K562 (cell line): ENCODE data around the gene CNNM4. TPM values are rescaled to one million over a fixed set of nuclear protein-coding genes. Genes with fewer than 3 reads are reported as not detected.
A peak's percentile ranks its signal among the peaks of the same experiment; 100 is the strongest.

Experiments
- CCAR2 ChIP-seq: fragments of 200-400 bp; formaldehyde crosslinking; IDR thresholded peaks from 2 replicates; pipeline ENCODE4 v1.6.1; 2017; ENCODE audit warnings: mild to moderate bottlenecking, low read depth, low read length
- CUX1 ChIP-seq: fragments of 200-800 bp; sonication (Bioruptor generic); IDR thresholded peaks from 2 replicates; pipeline ENCODE4 v1.6.1; 2016; ENCODE audit warnings: missing genetic modification characterization, missing compliant biosample characterization
- FIP1L1 ChIP-seq: fragments of 200-400 bp; formaldehyde crosslinking; IDR thresholded peaks from 2 replicates; pipeline ENCODE4 v1.6.1; 2018; ENCODE audit warnings: mild to moderate bottlenecking, low read depth, low read length; ENCODE audit not compliant: poor library complexity, severe bottlenecking
- FOXM1 ChIP-seq, 2 experiments: fragments of 450-650 bp in 1 of 2; sonication (generic) in 1 of 2; formaldehyde crosslinking in 1 of 2; IDR thresholded peaks; 2 replicates each; pipeline versions ENCODE4 v1.6.1 to v1.9.0; 2017 to 2022; ENCODE audit warnings: low read depth in 2 of 2, mild to moderate bottlenecking in 2 of 2, missing genetic modification reagents in 1 of 2, moderate library complexity in 1 of 2
- FUS ChIP-seq: fragments of 200-400 bp; formaldehyde crosslinking; optimal IDR thresholded peaks from 2 replicates; pipeline ENCODE3; 2017; ENCODE audit warnings: low read depth, low read length
- KAT8 ChIP-seq: fragments of 450-650 bp; IDR thresholded peaks from 2 replicates; pipeline ENCODE4 v1.6.1; 2016; ENCODE audit warnings: low read depth, mild to moderate bottlenecking
- KLF1 ChIP-seq: fragments of 450-650 bp; IDR thresholded peaks from 2 replicates; pipeline ENCODE4 v1.6.1; 2016; ENCODE audit warnings: missing genetic modification characterization, missing compliant biosample characterization
- KLF16 ChIP-seq: IDR thresholded peaks from 2 replicates; pipeline ENCODE4 v1.6.1; 2016; ENCODE audit warnings: antibody characterized with exemption
- OTX1 ChIP-seq: fragments of 450-650 bp; formaldehyde crosslinking; IDR thresholded peaks from 2 replicates; pipeline ENCODE4 v1.4.0; 2022; ENCODE audit warnings: mild to moderate bottlenecking
- SETDB1 ChIP-seq: IDR thresholded peaks from one replicate; pipeline ENCODE4 v1.6.1; 2012; ENCODE audit warnings: low read length, control low read depth, inconsistent platforms
- SLC30A9 ChIP-seq: fragments of 250-450 bp; sonication (Bioruptor Pico); IDR thresholded peaks from 2 replicates; pipeline ENCODE4 v1.8.0; 2022; ENCODE audit warnings: mild to moderate bottlenecking, moderate library complexity
- SRSF9 ChIP-seq: fragments of 200-400 bp; formaldehyde crosslinking; IDR thresholded peaks from 2 replicates; pipeline ENCODE4 v1.6.1; 2017; ENCODE audit warnings: low read depth, low read length, borderline replicate concordance
- TEAD2 ChIP-seq: fragments of 450-650 bp; IDR thresholded peaks from 2 replicates; pipeline ENCODE4 v1.6.1; 2016; ENCODE audit warnings: missing genetic modification characterization, control low read depth, missing compliant biosample characterization
- ZNF12 ChIP-seq: sonication (generic); formaldehyde crosslinking; IDR thresholded peaks from 2 replicates; pipeline ENCODE4 v1.4.0; 2020; ENCODE audit warnings: mild to moderate bottlenecking, missing genetic modification reagents
- ZNF143 ChIP-seq: sonication (generic); formaldehyde crosslinking; IDR thresholded peaks from 2 replicates; pipeline ENCODE4 v1.9.0; 2022; ENCODE audit warnings: mild to moderate bottlenecking, missing genetic modification reagents
- ZNF431 ChIP-seq: sonication (generic); formaldehyde crosslinking; IDR thresholded peaks from 2 replicates; pipeline ENCODE4 v1.8.0; 2022; ENCODE audit warnings: mild to moderate bottlenecking, missing genetic modification reagents
- ZNF644 ChIP-seq: fragments of 200-800 bp; sonication (Bioruptor generic); IDR thresholded peaks from 2 replicates; pipeline ENCODE4 v1.6.1; 2016; ENCODE audit warnings: low read depth, missing genetic modification characterization, missing compliant biosample characterization
- ZNF780A ChIP-seq: fragments of 250-450 bp; sonication (Bioruptor Pico); IDR thresholded peaks from 2 replicates; pipeline ENCODE4 v1.5.0; 2021; ENCODE audit warnings: mild to moderate bottlenecking
- polyA plus RNA-seq, 8 experiments: library from polyadenylated mRNA; depleted of rRNA in 4 of 8; stranded (reverse) in 5 of 8; unstranded in 3 of 8; fragments of >200 nt; fragmentation: Nextera tagmentation in 2 of 8; fragmentation: Illumina TruSeq in 1 of 8; extraction: Ambion mirVana in 2 of 8; extraction: Trizol in 1 of 8; gene quantifications; 2 replicates each; pipeline versions ENCODE4 v1.2.1 to v1.2.3, GENCODE V29; 2011 to 2014; ENCODE audit warnings: inconsistent platforms in 1 of 8, missing spikeins in 1 of 8
- total RNA-seq, 7 experiments: library from RNA; depleted of rRNA in 6 of 7; stranded (reverse); fragments of >200 nt in 6 of 7; fragmentation: Illumina TruSeq in 2 of 7; extraction: Trizol in 2 of 7; gene quantifications; 2 replicates each; pipeline versions ENCODE4 v1.2.1 to v1.2.3, GENCODE V29; 2011 to 2021; ENCODE audit warnings: low replicate concordance in 1 of 7
- TF ChIP-seq, protein P1 (sequence below): sonication (generic); formaldehyde crosslinking; IDR thresholded peaks from 2 replicates; pipeline ENCODE4 v1.8.0; 2023; ENCODE audit warnings: mild to moderate bottlenecking, missing genetic modification reagents
- TF ChIP-seq, protein P2 (sequence below): fragments of 250-450 bp; sonication (Bioruptor Pico); IDR thresholded peaks from 2 replicates; pipeline ENCODE4 v1.4.0; 2020

Gene CNNM4
- total and polyA plus RNA-seq, 9 of the 15 experiments (the other 6 are each of a cell fraction or from before 2014, with no cell fraction given), result 0.96 to 6.3 (median 2.8) TPM

DNA sequence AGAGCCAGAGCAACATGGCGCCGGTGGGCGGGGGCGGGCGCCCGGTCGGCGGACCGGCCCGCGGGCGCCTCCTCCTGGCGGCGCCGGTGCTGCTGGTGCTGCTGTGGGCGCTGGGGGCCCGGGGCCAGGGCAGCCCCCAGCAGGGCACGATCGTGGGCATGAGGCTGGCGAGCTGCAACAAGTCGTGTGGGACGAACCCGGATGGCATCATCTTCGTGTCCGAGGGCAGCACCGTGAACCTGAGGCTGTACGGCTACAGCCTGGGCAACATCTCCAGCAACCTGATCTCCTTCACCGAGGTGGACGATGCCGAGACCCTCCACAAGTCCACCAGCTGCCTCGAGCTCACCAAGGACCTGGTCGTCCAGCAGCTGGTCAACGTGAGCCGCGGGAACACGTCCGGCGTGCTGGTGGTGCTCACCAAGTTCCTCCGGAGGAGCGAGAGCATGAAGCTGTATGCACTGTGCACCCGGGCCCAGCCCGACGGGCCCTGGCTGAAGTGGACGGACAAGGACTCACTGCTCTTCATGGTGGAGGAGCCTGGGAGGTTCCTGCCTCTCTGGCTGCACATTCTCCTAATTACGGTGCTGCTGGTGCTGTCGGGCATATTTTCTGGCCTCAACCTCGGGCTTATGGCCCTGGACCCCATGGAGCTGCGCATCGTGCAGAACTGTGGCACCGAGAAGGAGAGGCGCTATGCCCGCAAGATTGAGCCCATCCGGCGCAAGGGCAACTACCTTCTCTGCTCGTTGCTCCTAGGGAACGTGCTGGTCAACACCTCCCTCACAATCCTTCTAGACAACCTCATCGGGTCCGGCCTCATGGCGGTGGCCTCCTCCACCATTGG, 507 bp downstream of the CNNM4 start (continued):
- TF ChIP-seq ZNF780A (CRISPR knock-in tag) (no peak), OTX1 (CRISPR knock-in tag) (no peak), CUX1 (CRISPR knock-in tag) (no peak), KAT8 (no peak), SLC30A9 (no peak), ZNF431 (CRISPR knock-in tag) (0 out of 2 replicates have a peak, but pooled peaks have one; percentile 46), KLF16 (no peak), TEAD2 (tag) (no peak), ZNF644 (tag) (no peak), CCAR2 (no peak), ZNF12 (no peak), SRSF9 (no peak), FOXM1 (IDR thresholded peaks at IDR 0.05; ENCODE audit: low read depth) (no peak), FOXM1 (CRISPR knock-in tag; IDR thresholded peaks at IDR 0.05; ENCODE audit: low read depth) (no peak), ZNF143 (CRISPR knock-in tag) (0 out of 2 replicates have a peak, but pooled peaks have one; percentile 40), FUS (no peak), FIP1L1 (no peak), SETDB1 (no peak), KLF1 (no peak)
- TF ChIP-seq, protein P1, sequence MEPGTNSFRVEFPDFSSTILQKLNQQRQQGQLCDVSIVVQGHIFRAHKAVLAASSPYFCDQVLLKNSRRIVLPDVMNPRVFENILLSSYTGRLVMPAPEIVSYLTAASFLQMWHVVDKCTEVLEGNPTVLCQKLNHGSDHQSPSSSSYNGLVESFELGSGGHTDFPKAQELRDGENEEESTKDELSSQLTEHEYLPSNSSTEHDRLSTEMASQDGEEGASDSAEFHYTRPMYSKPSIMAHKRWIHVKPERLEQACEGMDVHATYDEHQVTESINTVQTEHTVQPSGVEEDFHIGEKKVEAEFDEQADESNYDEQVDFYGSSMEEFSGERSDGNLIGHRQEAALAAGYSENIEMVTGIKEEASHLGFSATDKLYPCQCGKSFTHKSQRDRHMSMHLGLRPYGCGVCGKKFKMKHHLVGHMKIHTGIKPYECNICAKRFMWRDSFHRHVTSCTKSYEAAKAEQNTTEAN, result no peak
- TF ChIP-seq, protein P2, sequence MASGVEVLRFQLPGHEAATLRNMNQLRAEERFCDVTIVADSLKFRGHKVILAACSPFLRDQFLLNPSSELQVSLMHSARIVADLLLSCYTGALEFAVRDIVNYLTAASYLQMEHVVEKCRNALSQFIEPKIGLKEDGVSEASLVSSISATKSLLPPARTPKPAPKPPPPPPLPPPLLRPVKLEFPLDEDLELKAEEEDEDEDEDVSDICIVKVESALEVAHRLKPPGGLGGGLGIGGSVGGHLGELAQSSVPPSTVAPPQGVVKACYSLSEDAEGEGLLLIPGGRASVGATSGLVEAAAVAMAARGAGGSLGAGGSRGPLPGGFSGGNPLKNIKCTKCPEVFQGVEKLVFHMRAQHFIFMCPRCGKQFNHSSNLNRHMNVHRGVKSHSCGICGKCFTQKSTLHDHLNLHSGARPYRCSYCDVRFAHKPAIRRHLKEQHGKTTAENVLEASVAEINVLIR (CRISPR knock-in tag), result no peak
